Measurements from ENCODE around the gene RASGRF1. TPM values are rescaled to one million over a fixed set of nuclear protein-coding genes. Genes with fewer than 3 reads are reported as not detected.

The RASGRF1 gene
- total and polyA plus RNA-seq, 12 donors, result 0.11 to 6.9 (median 0.46) TPM

DNA sequence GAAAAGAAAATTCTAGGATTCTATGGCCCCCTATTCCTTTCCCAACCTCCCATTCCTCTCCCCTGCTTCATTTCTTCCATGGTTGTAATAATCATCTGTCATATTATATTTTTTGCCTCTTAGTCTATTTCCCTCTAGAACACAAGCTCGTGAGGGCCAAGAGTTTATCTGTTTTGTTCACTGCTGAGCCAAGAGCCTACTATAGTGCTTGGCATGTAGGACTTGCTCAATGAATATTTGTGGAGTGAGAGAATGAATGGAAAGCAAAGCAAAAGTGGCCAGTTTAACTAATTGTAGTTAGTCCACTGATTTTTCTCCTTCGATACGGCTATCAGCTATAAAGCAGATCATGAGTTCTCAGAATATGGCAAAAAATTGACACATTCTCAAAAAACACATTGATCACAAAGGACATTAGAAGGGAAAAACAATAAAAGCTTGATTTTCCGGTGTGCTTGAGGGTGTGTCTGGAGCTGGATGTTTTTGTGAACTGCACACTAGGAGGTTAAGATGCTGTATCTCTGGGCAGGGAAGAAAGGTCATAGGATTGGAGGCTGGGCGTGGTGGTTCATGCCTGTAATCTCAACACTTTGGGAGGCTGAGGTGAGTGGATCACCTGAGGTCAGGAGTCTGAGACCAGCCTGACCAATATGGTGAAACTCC, 120.8 kb downstream of the RASGRF1 start:
- Histone ChIP-seq H3K27ac (no peak overlapping the region), H3K9me3 (replicated peaks in 1 of 3) (no peaks in the 10 kb centered on the region), H3K4me1 (replicated peaks in 1 of 2) (peaks cover 3 to 6% of the 10 kb centered on the region in 2 donors), H3K36me3 (replicated peaks in 1 of 2) (no peaks in the 10 kb centered on the region), H3K27me3 (no peaks in the 10 kb centered on the region), H3K4me3 (no peak overlapping the region)
- no peak for TF ChIP-seq POLR2A (IDR thresholded peaks at IDR 0.05)
- TF ChIP-seq, protein P1, sequence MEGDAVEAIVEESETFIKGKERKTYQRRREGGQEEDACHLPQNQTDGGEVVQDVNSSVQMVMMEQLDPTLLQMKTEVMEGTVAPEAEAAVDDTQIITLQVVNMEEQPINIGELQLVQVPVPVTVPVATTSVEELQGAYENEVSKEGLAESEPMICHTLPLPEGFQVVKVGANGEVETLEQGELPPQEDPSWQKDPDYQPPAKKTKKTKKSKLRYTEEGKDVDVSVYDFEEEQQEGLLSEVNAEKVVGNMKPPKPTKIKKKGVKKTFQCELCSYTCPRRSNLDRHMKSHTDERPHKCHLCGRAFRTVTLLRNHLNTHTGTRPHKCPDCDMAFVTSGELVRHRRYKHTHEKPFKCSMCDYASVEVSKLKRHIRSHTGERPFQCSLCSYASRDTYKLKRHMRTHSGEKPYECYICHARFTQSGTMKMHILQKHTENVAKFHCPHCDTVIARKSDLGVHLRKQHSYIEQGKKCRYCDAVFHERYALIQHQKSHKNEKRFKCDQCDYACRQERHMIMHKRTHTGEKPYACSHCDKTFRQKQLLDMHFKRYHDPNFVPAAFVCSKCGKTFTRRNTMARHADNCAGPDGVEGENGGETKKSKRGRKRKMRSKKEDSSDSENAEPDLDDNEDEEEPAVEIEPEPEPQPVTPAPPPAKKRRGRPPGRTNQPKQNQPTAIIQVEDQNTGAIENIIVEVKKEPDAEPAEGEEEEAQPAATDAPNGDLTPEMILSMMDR (IDR thresholded peaks at IDR 0.05), result no peak
- intact Hi-C loops (cut with DNase I), result no loop called here
- no peak for DNase-seq
- WGBS, 4 donors, result 73 to 82% (median 77%) methylated on average over 5 of the region's 5 CpGs

DNA sequence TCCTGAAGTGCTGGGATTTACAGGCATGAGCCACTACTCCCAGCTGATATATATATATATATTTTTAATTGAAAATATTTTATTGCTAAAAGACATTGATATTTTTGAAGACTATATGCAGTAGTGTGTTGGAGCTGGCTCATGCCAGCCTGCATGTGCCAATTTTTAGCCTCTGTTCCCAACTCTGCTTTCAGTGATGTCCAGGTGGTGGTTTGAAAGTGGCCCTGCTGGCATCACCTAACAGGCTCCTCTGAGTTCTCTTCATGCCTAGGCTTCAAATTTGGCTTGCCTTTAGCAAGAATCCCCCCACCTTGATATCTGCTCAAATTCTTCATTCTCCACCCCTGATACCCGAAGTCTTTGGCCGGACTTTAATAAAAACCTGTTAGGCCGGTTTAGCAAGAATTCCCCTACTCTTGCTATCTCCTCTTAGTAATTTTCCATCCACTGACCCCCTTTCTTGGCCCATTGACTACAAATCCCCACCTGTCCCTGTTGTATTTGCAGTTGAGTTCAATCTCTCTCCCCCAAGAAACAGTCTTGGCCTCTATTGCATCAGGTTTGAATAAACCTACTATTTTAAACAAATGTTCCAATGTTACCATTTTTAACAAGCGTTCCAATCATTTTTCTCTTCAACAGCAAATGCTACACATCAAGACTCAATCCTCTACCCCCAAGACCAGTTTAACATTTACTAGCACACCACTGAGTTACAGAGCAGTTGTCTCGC, 121.9 kb downstream of the RASGRF1 start:
- no peak overlapping the region for H3K27ac ChIP-seq

DNA sequence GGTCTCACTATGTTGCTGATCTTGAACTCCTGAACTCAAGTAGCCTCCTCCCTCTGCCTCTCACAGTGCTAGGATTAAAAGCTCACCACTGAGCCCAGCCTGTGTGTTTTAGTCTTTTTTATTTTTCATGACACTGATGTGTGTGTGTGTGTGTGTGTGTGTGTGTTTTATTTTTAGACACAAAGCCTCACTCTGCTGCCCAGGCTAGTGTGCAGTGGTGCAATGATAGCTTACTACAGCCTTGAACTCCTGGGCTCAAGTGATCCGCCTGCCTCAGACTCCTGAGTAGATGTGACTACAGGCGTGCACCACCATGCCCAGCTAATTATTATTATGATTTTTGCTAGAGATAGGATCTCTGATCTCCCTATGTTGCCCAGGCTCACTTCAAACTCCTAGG, 122.5 kb downstream of the RASGRF1 start:
- intact Hi-C loops (cut with DNase I), result no loop called here
- Histone ChIP-seq H3K4me3 (no peak overlapping the region), H3K36me3 (replicated peaks in 1 of 2) (no peaks in the 10 kb centered on the region), H3K27ac (no peak overlapping the region), H3K4me1 (replicated peaks in 1 of 2) (peaks cover 3 to 6% of the 10 kb centered on the region in 2 donors), H3K27me3 (no peaks in the 10 kb centered on the region), H3K9me3 (replicated peaks in 1 of 3) (no peaks in the 10 kb centered on the region)
- DNase-seq, result no peak
- TF ChIP-seq, protein P1 (IDR thresholded peaks at IDR 0.05), result no peak
- TF ChIP-seq POLR2A (IDR thresholded peaks at IDR 0.05), result no peak
- WGBS, 4 donors, result 56 to 90% (median 69%) methylated on average over 2 of the region's 2 CpGs

More for the DNA sequence above, 121.9 kb downstream of the RASGRF1 start:
- no peak for DNase-seq
- TF ChIP-seq POLR2A (IDR thresholded peaks at IDR 0.05), result no peak
- TF ChIP-seq, protein P1 (IDR thresholded peaks at IDR 0.05), result no peak
- Histone ChIP-seq H3K4me3 (no peak overlapping the region), H3K4me1 (replicated peaks in 1 of 2) (peaks cover 3 to 6% of the 10 kb centered on the region in 2 donors), H3K9me3 (replicated peaks in 1 of 3) (no peaks in the 10 kb centered on the region), H3K36me3 (replicated peaks in 1 of 2) (no peaks in the 10 kb centered on the region), H3K27me3 (no peaks in the 10 kb centered on the region)
- intact Hi-C loops (cut with DNase I), result no loop called here
- WGBS, 4 donors, result 90 to 97% (median 96%) methylated on average over 5 of the region's 5 CpGs

DNA sequence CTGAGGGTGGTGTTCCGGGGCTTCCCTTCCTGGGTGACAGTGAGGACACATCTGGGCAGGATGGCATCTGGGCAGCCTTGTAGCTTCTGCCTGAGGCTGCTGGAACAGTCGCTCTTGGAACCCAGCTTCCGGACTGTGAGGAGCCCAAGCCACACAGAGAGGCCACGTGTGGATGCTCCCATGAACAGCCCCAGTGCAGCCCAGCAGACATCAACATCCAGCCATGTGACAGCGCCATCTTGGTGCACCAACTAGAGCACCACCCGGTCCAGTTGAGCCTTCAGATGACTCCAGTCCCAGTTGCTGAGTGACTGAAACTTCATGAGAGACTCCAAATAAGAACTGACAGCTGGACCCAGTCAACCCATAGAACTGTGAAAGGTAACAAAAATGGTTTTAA, 130.3 kb downstream of the RASGRF1 start:
- Histone ChIP-seq H3K9me3 (replicated peaks in 1 of 3) (no peaks in the 10 kb centered on the region), H3K4me1 (replicated peaks in 1 of 2) (no peaks in the 10 kb centered on the region), H3K4me3 (no peak overlapping the region), H3K36me3 (replicated peaks in 1 of 2) (no peaks in the 10 kb centered on the region), H3K27ac (no peak overlapping the region), H3K27me3 (no peaks in the 10 kb centered on the region)
- DNase-seq, result no peak
- 75 to 98% (median 89%) methylated on average over 1 to 6 of the region's 6 CpGs for WGBS, 4 donors
- intact Hi-C loops (cut with DNase I), result no loop called here
- no peak for TF ChIP-seq POLR2A (IDR thresholded peaks at IDR 0.05)
- TF ChIP-seq, protein P1 (IDR thresholded peaks at IDR 0.05), result no peak

Data from adrenal gland (tissue), 12 donors.